ENCODE results near the gene CLEC16A. TPM values are rescaled to one million over a fixed set of nuclear protein-coding genes. Genes with fewer than 3 reads are reported as not detected.

CLEC16A gene
- total and polyA plus RNA-seq, 2 experiments from 2014 or later = 9.9 to 24.1 TPM

GRCh38 chr16:11193494-11193893 is 249.1 kb downstream of the CLEC16A start:
- Mint-ChIP-seq H3K36me3 (ENCODE audit: low read depth) (peaks cover 5% of the 10 kb centered on the region; the same call in 1 of the 3 replicates), H3K27ac (no peak overlapping the region), H3K9me3 (peaks cover 9% of the 10 kb centered on the region; the same call in 2 of the 3 replicates), H3K27me3 (ENCODE audit: insufficient read depth, low read depth, poor library complexity) (peaks cover 20% of the 10 kb centered on the region), H3K4me1 (peaks cover 5% of the 10 kb centered on the region), H3K4me3 (no peak overlapping the region)
- H3F3A ChIP-seq (replicated peaks; ENCODE audit: low read depth) = no peaks in the 10 kb centered on the region
- no peak overlapping the region for H3K27ac ChIP-seq (ENCODE audit: low read depth)
- no peak overlapping the region for H2AFZ ChIP-seq
- no peaks in the 10 kb centered on the region for H3K79me2 ChIP-seq (replicated peaks; ENCODE audit: insufficient read depth)
- no peaks in the 10 kb centered on the region for H3K27me3 ChIP-seq (ENCODE audit: insufficient read depth)
- no peaks in the 10 kb centered on the region for H3K9me2 ChIP-seq (ENCODE audit: insufficient read depth)
- H3K36me3 ChIP-seq (ENCODE audit: insufficient read depth) = no peaks in the 10 kb centered on the region
- H4K20me1 ChIP-seq (replicated peaks; ENCODE audit: insufficient read depth) = no peaks in the 10 kb centered on the region
- H3K4me3 ChIP-seq = no peak overlapping the region
- H3K4me2 ChIP-seq = no peak overlapping the region
- DNase-seq (ENCODE audit: low spot score) (no peak), ATAC-seq (no peak)
- H3K4me1 ChIP-seq (ENCODE audit: insufficient read depth) = no peaks in the 10 kb centered on the region; the same call in 1 of the 2 replicates
- TF ChIP-seq ZNF462 (CRISPR knock-in tag; IDR thresholded peaks at IDR 0.05) (no peak), CTCF (conservative IDR thresholded peaks at IDR 0.05; ENCODE audit: low read depth in 2 of 2) (no peak), POLR2AphosphoS5 (IDR thresholded peaks at IDR 0.05; ENCODE audit: low read depth) (no peak), EZH2phosphoT487 (IDR thresholded peaks at IDR 0.05; ENCODE audit: unreplicated experiment) (no peak), EZH2 (IDR thresholded peaks at IDR 0.05; ENCODE audit: low read depth, unreplicated experiment) (no peak), ZNF331 (CRISPR knock-in tag; IDR thresholded peaks at IDR 0.05; ENCODE audit: low read depth) (no peak)

All from GM23338 (cell line).